Epithelial cell of esophagus (primary cell): ENCODE results near the gene ANXA11.
A peak's percentile ranks its signal among the peaks of the same experiment; 100 is the strongest.

Source experiments
- DNase-seq: peaks from one replicate; pipeline ENCODE4 v3.0.0; 2010; ENCODE audit warnings: low read depth
- H3K4me3 ChIP-seq: 2 replicates; pipeline ENCODE4 v1.5.1; 2011; ENCODE audit warnings: mild to moderate bottlenecking, low read length, control low read depth
- TF ChIP-seq, protein P1 (sequence below): IDR thresholded peaks from 2 replicates; pipeline ENCODE4 v1.5.1; 2011; ENCODE audit warnings: low read depth, mild to moderate bottlenecking, low read length, control low read depth, inconsistent platforms; ENCODE audit not compliant: insufficient read depth; ENCODE audit errors: missing control alignments

ANXA11 gene

DNA sequence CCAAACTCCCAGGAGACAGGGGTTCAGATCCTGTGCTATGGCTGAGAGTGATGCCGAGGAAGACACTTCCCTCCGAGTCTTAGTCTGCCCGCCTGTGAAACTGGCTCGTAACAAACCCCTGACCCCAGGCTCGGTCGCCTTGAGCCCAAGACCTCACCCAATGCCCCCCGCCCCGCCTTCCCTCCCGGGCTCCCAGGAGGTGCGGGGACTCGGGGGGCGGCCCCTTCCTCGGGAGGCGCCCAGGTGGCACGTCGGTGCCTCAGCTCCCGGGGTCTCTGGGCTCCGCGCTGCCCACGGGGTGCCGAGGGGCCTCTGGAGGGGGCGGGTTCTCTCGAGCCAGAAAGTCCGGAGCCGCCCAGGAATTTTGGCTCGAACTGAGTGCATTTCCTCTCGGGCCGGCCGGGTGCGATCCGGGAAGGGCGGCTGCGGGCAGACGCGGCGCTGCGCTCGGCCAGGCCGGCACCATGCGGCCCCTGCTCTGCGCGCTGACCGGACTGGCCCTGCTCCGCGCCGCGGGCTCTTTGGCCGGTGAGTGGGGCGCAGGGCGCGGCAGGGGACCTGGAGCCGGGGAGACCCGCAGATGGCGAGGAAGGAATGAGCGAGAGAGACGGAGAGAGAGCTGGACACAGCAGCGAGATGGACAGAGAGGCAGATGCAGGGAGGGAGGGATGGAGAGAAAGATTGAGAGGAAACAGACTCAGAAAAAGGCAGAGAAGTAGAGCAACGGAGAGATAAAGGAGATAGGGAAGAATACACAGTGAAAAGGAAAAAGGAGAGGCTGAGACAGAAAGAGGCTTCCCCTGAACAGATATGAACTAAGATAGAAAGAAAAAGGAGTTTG is 72.8 kb downstream of the ANXA11 start, which contains the start of gene PLAC9:
TSS of gene PLAC9 (plus strand) at position 432 of the 841 bp plus-strand sequence. CDS start at position 465, 33 bp downstream.
- H3K4me3 ChIP-seq, result peak within 1 kb of the TSS; percentile 19
- no peak for DNase-seq
- TF ChIP-seq, protein P1, sequence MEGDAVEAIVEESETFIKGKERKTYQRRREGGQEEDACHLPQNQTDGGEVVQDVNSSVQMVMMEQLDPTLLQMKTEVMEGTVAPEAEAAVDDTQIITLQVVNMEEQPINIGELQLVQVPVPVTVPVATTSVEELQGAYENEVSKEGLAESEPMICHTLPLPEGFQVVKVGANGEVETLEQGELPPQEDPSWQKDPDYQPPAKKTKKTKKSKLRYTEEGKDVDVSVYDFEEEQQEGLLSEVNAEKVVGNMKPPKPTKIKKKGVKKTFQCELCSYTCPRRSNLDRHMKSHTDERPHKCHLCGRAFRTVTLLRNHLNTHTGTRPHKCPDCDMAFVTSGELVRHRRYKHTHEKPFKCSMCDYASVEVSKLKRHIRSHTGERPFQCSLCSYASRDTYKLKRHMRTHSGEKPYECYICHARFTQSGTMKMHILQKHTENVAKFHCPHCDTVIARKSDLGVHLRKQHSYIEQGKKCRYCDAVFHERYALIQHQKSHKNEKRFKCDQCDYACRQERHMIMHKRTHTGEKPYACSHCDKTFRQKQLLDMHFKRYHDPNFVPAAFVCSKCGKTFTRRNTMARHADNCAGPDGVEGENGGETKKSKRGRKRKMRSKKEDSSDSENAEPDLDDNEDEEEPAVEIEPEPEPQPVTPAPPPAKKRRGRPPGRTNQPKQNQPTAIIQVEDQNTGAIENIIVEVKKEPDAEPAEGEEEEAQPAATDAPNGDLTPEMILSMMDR, result no peak

DNA sequence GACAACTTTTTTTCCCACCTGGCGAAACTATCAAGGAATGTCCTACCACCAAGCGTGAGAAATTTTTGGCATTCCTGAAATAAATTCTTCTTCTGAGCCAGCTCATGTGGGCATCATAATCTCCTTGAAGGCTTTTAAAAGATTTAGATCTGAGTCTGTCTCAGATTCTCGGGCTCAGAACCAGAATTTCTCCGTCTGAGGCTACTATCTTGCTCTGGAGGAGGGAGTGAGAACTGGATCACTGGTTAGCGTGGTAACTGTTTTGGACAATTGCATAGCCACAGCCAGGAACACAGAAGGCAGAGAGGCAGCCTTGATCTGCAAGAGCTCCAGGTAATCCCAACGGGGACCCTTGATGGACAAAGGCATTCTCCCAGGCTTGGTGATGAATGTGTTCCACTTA is 73.8 kb downstream of the ANXA11 start:
- no peak for DNase-seq
- TF ChIP-seq, protein P1, result no peak

DNA sequence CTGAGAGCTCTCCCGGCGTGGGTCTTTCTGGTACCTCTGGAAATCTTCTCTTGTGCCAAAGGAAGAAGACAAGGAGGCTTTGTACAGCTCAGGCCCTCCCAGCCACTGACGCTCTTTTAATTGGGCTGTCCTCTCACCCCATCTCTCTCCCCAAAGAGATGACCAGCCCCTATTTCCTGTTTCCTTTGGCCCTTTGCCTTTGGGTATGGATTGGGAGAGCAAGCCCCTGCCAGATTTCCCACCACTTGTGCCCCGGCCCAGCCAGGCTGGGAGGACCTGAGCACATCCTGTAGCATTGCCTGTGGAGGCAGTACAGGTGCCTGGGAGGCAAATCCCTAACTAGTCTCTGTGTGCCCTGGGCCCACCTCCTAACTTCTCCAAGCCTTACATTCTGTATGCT is 78.5 kb downstream of the ANXA11 start:
- TF ChIP-seq, protein P1, result no peak
- no peak for DNase-seq
- no peak overlapping the region for H3K4me3 ChIP-seq

More for the DNA sequence above, 73.8 kb downstream of the ANXA11 start:
- H3K4me3 ChIP-seq, result no peak overlapping the region

DNA sequence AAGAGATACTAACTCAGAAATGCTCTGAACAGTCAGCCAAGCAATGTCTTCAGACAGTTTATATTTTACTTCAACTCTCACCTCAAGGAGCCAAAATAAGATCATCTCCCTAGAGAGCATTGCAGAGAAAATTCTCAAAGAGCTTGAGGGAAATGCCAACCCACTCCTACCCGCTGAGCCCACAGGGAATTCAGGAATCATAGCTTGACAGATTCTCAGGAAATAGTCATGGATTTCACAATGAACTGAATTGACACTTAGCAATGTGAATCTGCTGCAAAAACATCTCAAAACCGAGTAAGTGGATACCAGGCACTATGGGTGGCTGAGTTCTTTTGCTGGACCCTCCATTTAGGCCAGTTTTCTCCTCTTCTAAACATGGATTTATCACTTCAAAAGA is 82.6 kb downstream of the ANXA11 start:
- TF ChIP-seq, protein P1, result no peak
- DNase-seq, result no peak
- H3K4me3 ChIP-seq, result no peak overlapping the region

DNA sequence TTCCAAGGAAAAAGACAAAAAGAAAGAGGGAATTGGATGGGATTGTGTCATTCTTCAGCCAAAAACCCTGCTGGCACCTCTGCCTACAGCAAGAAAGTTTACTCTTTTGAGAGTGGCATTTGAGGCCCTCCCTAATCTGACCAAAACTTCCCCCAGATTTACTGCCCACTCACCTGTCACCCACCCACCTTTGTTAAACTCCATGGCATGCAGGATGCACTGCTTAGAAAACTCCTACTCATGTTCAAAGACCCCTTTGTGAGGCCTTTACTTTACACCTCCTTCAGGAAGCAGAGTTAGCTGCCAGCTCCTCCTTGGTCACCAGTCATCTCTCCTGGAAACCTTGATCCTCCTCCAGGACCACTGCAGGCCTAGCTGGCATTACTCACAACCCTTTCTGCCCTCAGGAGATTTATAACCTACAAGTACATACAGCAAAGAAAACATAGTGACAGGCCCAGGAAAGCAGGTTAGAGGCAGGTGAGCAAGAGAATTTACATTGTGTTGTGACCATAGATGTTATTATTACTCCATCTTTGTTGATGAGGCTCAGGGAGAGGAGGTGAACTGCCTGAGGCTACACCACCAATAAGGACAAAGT is 83.1 kb downstream of the ANXA11 start:
- H3K4me3 ChIP-seq, result no peak overlapping the region
- TF ChIP-seq, protein P1, result no peak
- DNase-seq, result peak; percentile 66

DNA sequence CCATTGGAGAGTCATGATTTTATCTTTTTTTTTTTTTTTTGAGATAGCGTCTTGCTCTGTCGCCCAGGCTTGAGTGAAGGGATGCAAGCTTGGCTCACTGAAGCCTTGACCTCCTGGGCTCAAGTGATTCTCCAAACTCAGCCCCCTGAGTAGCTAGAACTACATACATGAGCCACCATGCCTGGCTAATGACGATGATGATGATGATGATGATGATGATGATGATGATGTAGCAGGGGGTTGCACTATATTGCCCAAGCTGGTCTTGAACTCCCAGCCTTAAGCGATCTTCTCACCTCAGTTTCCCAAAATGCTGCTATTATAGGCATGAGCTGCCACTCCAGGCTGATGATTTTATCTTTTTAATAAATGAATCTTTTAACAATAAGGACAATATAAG is 86.7 kb downstream of the ANXA11 start:
- no peak for DNase-seq
- no peak overlapping the region for H3K4me3 ChIP-seq
- TF ChIP-seq, protein P1, result no peak
